ENCODE measurements around the gene DDX54.

- TF ChIP-seq CTCF (IDR thresholded peaks at IDR 0.05) (no peak), POLR2A (IDR thresholded peaks at IDR 0.05) (no peak)
Observed at GRCh38 chr12:113108308-113108707, 77.0 kb downstream of the DDX54 start.
